AG04449 (cell line): Measurements from ENCODE around the gene CYP26A1.
A peak's percentile ranks its signal among the peaks of the same experiment; 100 is the strongest.

Source experiments
- CTCF ChIA-PET: fragments of 350-600 bp; formaldehyde crosslinking; extraction: SDS; loops from one replicate; lab custom pipeline; 2021; ENCODE audit warnings: antibody characterized with exemption; lab: Yijun Ruan, JAX
- POLR2A ChIA-PET: fragments of 400-600, 350-600 bp; formaldehyde crosslinking; extraction: SDS; loops from one replicate; lab custom pipeline; 2020; ENCODE audit warnings: antibody characterized with exemption, inconsistent platforms; lab: Yijun Ruan, JAX
- DNase-seq: peaks from one replicate; pipeline ENCODE4 v3.0.0-alpha.2; 2010; ENCODE audit warnings: low read depth, low spot score
- H3K4me3 ChIP-seq: 2 replicates; pipeline ENCODE4 v1.5.1; 2011; ENCODE audit warnings: low read depth, mild to moderate bottlenecking, control low read depth, low read length
- CTCF ChIP-seq: IDR thresholded peaks from one replicate; pipeline ENCODE4 v1.5.1; 2011; ENCODE audit warnings: mild to moderate bottlenecking, moderate library complexity, low read length, control low read depth, inconsistent platforms; ENCODE audit not compliant: insufficient read depth; ENCODE audit errors: missing control alignments

CYP26A1 gene

GRCh38 chr10:93032809-93033137 is 40.9 kb upstream of the CYP26A1 start:
- DNase-seq, result no peak
- H3K4me3 ChIP-seq, result no peak overlapping the region
- TF ChIP-seq CTCF, result no peak
- POLR2A ChIA-PET, result no interaction called here
- CTCF ChIA-PET, result interaction anchor here (3.2 to 19.0 kb wide), 2 partner anchors 7 to 28 kb away, joined by 16 to 336 read pairs; no protein-coding TSS in a partner anchor

DNA sequence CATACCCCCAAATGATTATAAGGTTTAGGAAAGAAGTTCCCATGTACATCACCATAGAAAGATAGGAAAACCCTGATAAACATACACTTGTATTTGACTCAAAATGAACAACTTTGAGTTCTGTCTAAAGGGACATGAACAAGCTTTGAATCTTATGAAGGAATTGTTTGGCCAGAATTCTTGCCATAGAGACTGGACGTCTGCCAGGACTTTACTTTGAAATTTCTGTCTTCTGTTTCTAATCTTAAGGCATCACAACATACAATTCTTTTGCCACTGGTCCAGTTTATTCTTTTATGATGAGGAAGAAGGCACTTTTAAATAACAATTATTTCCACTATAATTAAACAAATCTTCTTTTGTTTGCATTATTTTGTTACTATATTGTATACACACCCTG is 39.3 kb upstream of the CYP26A1 start:
- ChIA-PET CTCF (interaction anchor here (0.9 to 19.0 kb wide), 6 partner anchors 29 to 477 kb away, joined by 3 to 336 read pairs (median 12); partner anchors contain the start of gene EXOC6), POLR2A (no interaction called here)
- TF ChIP-seq CTCF, result no peak
- no peak for DNase-seq
- H3K4me3 ChIP-seq, result no peak overlapping the region

GRCh38 chr10:93039110-93039509 is 34.6 kb upstream of the CYP26A1 start:
- TF ChIP-seq CTCF, result no peak
- no peak overlapping the region for H3K4me3 ChIP-seq
- CTCF ChIA-PET, result interaction anchor here (0.5 to 19.0 kb wide), 23 partner anchors 8 to 857 kb away, joined by 3 to 336 read pairs (median 6); no protein-coding TSS in a partner anchor
- DNase-seq, result no peak
- POLR2A ChIA-PET, result no interaction called here

DNA sequence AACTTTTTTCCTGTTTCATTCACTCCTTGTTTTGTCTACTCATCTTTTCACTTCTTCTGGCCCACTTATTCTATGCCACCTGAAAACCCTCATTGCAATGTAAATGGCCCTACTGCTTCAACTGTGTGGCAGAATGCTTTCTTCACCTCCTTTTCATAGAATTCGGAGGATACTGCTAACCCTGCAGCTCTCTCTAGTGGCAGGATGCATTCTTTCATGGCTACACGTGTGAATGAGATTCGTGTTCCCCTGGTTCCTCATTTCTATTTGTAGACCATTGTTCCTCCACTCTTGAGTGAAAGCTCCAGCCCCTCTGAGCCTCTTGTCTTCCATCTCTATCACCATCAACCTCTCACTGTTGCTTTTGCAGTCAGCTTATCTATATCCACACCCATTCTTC is 34.0 kb upstream of the CYP26A1 start:
- peak; percentile 76 for TF ChIP-seq CTCF
- ChIA-PET CTCF (interaction anchor here (0.6 to 19.0 kb wide), 30 partner anchors 9 to 514 kb away, joined by 3 to 336 read pairs (median 4); no protein-coding TSS in a partner anchor), POLR2A (no interaction called here)
- no peak for DNase-seq
- H3K4me3 ChIP-seq, result no peak overlapping the region

DNA sequence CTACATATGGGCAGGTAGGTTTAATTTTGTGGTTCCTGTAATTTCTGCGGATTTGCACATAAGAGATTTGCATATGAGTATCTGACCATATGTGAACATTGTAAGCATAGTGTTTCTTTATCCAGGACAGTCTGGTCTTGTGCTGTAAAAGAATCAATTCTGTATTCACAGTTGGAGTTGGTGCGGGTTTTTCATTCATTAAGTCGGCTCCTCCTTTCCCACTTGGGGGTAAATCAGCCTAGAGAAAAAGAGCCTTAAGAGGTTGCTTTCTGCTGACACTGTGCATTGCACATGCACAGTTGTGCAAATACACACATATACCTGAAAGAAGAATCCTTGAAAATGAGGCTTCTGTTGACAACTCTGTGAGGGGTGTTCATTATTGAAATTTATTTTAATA is 19.2 kb upstream of the CYP26A1 start:
- CTCF ChIA-PET, result interaction anchor here (1.6 to 2.8 kb wide), 2 partner anchors 12 to 48 kb away, joined by 5 to 8 read pairs; no protein-coding TSS in a partner anchor

DNA sequence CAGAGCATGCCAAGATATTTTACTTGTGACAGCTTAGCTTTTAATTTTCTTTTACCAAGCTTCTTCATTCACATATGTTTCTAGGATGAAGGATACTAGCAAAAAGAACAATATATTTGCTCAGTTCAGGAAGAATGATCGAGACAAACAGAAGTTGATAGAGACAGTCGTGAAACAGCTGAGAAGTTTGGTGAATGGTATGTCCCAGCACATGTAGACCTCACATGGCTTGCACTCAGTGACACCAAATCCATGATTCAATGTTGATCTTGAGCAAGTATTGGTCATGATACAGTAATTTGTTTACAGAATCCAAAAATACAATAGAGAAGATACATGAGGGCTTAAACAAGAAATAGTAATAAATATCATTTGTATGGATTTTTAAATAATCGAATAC is 15.6 kb upstream of the CYP26A1 start:
- DNase-seq, result no peak
- ChIA-PET CTCF (interaction anchor here (0.9 to 4.6 kb wide), 6 partner anchors 11 to 233 kb away, joined by 3 to 23 read pairs (median 4); partner anchors contain the start of gene CYP26A1), POLR2A (no interaction called here)
- no peak overlapping the region for H3K4me3 ChIP-seq
- TF ChIP-seq CTCF, result no peak

More for the DNA sequence above, 19.2 kb upstream of the CYP26A1 start:
- no peak overlapping the region for H3K4me3 ChIP-seq
- TF ChIP-seq CTCF, result no peak
- POLR2A ChIA-PET, result no interaction called here
- DNase-seq, result no peak
